Activated gamma-delta T cell treated with anti-CD3 and anti-CD28 coated beads, Interleukin-2, amount 50 U/mL, for 16 hours (primary cell): ENCODE measurements around the gene PSG5.
"Not testable (repeated sequence)": the region's sequence is repeated elsewhere in the genome, so short reads cannot be mapped to it uniquely, and the experiment has no call there.

Source experiments
- DNase-seq: peaks from one replicate; pipeline ENCODE4 v3.0.0-alpha.2; 2020; ENCODE audit warnings: low read depth

PSG5 gene

GRCh38 chr19:43186311-43186935 lies at the start of gene PSG5:
Gene PSG5 (minus strand): TSS chr19:43186536. CDS start chr19:43186405, 131 bp downstream.
- not testable (repeated sequence) for DNase-seq

GRCh38 chr19:43235686-43236085 lies 49.4 kb upstream of the PSG5 start:
- not testable (repeated sequence) for DNase-seq

GRCh38 chr19:43229315-43229714 lies 43.0 kb upstream of the PSG5 start:
- no peak for DNase-seq

- not testable (repeated sequence) for DNase-seq
These were observed 42.4 kb upstream of the PSG5 start for GRCh38 chr19:43228730-43229129.

- not testable (repeated sequence) for DNase-seq
These were observed 40.6 kb upstream of the PSG5 start for GRCh38 chr19:43226986-43227385.

- DNase-seq, result no peak
These were observed 38.5 kb upstream of the PSG5 start for GRCh38 chr19:43224855-43225253.

GRCh38 chr19:43224201-43224854 lies 38.0 kb upstream of the PSG5 start:
- not testable (repeated sequence) for DNase-seq

GRCh38 chr19:43221891-43222290 lies 35.6 kb upstream of the PSG5 start:
- DNase-seq, result not testable (repeated sequence)

GRCh38 chr19:43219136-43219535 lies 32.8 kb upstream of the PSG5 start:
- DNase-seq, result not testable (repeated sequence)

GRCh38 chr19:43215881-43216280 lies 29.5 kb upstream of the PSG5 start:
- DNase-seq, result not testable (repeated sequence)

- DNase-seq, result no peak
These were observed 21.7 kb upstream of the PSG5 start for GRCh38 chr19:43207991-43208390.

GRCh38 chr19:43207174-43207573 lies 20.8 kb upstream of the PSG5 start:
- DNase-seq, result not testable (repeated sequence)

- not testable (repeated sequence) for DNase-seq
These were observed 19.3 kb upstream of the PSG5 start, which contains the start of gene PSG4 for GRCh38 chr19:43205471-43206105. Gene PSG4 (minus strand): TSS chr19:43205638. CDS start chr19:43205536, 102 bp downstream.

- DNase-seq, result not testable (repeated sequence)
These were observed 17.3 kb upstream of the PSG5 start for GRCh38 chr19:43203611-43204010.

GRCh38 chr19:43201891-43202290 lies 15.6 kb upstream of the PSG5 start:
- not testable (repeated sequence) for DNase-seq

GRCh38 chr19:43201337-43201801 lies 15.0 kb upstream of the PSG5 start:
- DNase-seq, result not testable (repeated sequence)

- DNase-seq, result not testable (repeated sequence)
These were observed 12.5 kb upstream of the PSG5 start for GRCh38 chr19:43198686-43199419.

- DNase-seq, result not testable (repeated sequence)
These were observed 11.5 kb upstream of the PSG5 start for GRCh38 chr19:43197666-43198397.

GRCh38 chr19:43194397-43194796 lies 8.1 kb upstream of the PSG5 start:
- not testable (repeated sequence) for DNase-seq

GRCh38 chr19:43192381-43193155 lies 6.2 kb upstream of the PSG5 start:
- DNase-seq, result not testable (repeated sequence)

- not testable (repeated sequence) for DNase-seq
These were observed 1.8 kb upstream of the PSG5 start for GRCh38 chr19:43188092-43188491.
